Measurements from ENCODE around the gene PDGFA. TPM values are rescaled to one million over a fixed set of nuclear protein-coding genes. Genes with fewer than 3 reads are reported as not detected.

PDGFA gene
- total and polyA plus RNA-seq, 11 donors = 11.8 to 50.9 (median 20.3) TPM

DNA sequence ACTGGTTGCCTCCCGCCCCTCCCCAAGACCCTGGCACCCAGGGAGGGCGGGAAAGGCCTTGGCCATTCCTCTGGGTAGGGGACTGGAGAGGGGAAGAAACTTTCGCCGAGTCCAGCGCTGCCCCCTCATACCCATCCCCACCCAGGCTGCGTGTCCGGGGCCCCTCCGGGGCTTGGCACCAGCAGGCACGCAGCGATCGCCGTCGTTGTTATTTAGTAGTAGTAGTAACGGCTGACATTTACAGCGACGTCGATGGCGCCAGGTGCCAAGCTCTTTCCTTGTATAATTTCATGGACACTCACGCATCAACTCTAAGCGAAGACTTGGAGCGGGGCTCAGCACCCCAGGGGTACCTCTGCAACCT, 3.3 kb upstream of the PDGFA start:
- ATAC-seq (no peak), DNase-seq (no peak)
- TF ChIP-seq POLR2A (IDR thresholded peaks at IDR 0.05) = no peak
- TF ChIP-seq, protein P1, sequence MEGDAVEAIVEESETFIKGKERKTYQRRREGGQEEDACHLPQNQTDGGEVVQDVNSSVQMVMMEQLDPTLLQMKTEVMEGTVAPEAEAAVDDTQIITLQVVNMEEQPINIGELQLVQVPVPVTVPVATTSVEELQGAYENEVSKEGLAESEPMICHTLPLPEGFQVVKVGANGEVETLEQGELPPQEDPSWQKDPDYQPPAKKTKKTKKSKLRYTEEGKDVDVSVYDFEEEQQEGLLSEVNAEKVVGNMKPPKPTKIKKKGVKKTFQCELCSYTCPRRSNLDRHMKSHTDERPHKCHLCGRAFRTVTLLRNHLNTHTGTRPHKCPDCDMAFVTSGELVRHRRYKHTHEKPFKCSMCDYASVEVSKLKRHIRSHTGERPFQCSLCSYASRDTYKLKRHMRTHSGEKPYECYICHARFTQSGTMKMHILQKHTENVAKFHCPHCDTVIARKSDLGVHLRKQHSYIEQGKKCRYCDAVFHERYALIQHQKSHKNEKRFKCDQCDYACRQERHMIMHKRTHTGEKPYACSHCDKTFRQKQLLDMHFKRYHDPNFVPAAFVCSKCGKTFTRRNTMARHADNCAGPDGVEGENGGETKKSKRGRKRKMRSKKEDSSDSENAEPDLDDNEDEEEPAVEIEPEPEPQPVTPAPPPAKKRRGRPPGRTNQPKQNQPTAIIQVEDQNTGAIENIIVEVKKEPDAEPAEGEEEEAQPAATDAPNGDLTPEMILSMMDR (IDR thresholded peaks at IDR 0.05) = no peak
- peaks cover 0 to 63% (median 27%) of the 10 kb centered on the region in 12 donors for H3K4me1 ChIP-seq
- intact Hi-C loops (cut with DNase I) = loop anchor here in 8 of 10 donors (5.0 to 10.0 kb wide), 9 partner anchors 69 to 354 kb away; partner anchors contain the start of genes DNAAF5 (in 1 of the 8), GET4 (in 1 of the 8) and PRKAR1B (in 1 of the 8)
- H3K27ac ChIP-seq = peak overlapping the region; percentile 71 to 97 (median 92)
- H3K9me3 ChIP-seq = peaks cover 0 to 6% (median 0%) of the 10 kb centered on the region in 12 donors
- H3K4me3 ChIP-seq = peak overlapping the region; percentile 48 to 81 (median 63)
- H3K27me3 ChIP-seq = peaks cover 0 to 46% (median 0%) of the 10 kb centered on the region in 9 donors
- no peaks in the 10 kb centered on the region for H3K36me3 ChIP-seq
- WGBS, 4 donors = 15 to 32% (median 29%) methylated on average over 10 to 21 of the region's 21 CpGs

DNA sequence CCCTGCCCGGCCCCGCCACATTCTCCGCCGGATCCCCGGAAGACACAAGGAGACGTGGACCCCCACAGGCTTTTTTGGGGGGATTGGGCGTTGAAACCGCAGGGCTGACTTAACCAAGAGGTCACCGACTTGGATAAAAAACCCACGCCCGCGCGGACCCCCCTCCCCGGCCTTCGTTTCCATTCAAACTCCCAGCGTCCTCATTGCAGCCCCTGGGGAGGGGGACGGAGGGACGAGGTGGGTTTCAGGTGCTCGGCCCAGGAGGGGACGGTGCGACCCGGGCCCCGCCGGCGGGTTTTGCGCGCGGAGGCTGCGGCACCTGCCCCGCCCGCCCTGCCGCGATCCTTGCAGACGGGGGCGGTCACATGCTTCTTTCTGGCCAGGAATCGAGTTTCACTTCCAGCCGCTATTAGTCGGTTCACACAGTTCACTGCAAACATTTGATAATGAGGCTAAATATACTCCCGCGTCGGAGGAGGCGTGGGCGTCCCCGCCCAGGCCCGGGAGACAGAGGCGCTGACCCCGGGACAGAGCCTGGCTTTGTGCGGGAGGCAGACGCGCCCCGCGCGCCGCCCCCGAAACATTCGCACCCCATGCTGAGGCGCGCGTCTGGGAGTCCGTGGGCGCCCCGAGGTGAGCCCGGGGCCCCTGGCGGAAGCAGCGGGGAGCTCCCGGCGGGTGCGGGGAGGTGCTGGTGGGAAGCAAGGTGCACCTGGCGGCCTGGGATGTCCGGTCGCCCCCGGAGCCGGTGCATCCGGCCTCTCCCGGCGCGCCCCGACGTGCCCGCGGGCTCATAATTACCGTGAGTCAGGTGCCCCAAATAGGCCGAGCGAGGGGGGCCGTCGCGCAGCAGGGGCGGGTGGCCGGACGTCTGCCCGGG, 2.7 kb upstream of the PDGFA start:
- H3K36me3 ChIP-seq = no peaks in the 10 kb centered on the region
- peaks cover 0 to 5% (median 0%) of the 10 kb centered on the region in 12 donors for H3K9me3 ChIP-seq
- intact Hi-C loops (cut with DNase I) = loop anchor here in 8 of 10 donors (5.0 to 10.0 kb wide), 9 partner anchors 70 to 355 kb away; partner anchors contain the start of genes DNAAF5 (in 1 of the 8), GET4 (in 1 of the 8) and PRKAR1B (in 1 of the 8)
- WGBS, 4 donors = 1 to 3% (median 1%) methylated on average over 45 to 91 of the region's 91 CpGs
- H3K27ac ChIP-seq = peak overlapping the region; percentile 71 to 97 (median 92)
- DNase-seq (peak in 4 of 5 donors; percentile 79 to 83 (median 81)), ATAC-seq (peak; percentile 52 to 67 (median 59))
- H3K4me3 ChIP-seq = peak overlapping the region; percentile 48 to 81 (median 63)
- H3K27me3 ChIP-seq = peaks cover 0 to 52% (median 0%) of the 10 kb centered on the region in 9 donors
- TF ChIP-seq, protein P1 (IDR thresholded peaks at IDR 0.05) = no peak
- peak; percentile 43 to 90 for TF ChIP-seq POLR2A (IDR thresholded peaks at IDR 0.05)
- peaks cover 0 to 68% (median 27%) of the 10 kb centered on the region in 12 donors for H3K4me1 ChIP-seq

DNA sequence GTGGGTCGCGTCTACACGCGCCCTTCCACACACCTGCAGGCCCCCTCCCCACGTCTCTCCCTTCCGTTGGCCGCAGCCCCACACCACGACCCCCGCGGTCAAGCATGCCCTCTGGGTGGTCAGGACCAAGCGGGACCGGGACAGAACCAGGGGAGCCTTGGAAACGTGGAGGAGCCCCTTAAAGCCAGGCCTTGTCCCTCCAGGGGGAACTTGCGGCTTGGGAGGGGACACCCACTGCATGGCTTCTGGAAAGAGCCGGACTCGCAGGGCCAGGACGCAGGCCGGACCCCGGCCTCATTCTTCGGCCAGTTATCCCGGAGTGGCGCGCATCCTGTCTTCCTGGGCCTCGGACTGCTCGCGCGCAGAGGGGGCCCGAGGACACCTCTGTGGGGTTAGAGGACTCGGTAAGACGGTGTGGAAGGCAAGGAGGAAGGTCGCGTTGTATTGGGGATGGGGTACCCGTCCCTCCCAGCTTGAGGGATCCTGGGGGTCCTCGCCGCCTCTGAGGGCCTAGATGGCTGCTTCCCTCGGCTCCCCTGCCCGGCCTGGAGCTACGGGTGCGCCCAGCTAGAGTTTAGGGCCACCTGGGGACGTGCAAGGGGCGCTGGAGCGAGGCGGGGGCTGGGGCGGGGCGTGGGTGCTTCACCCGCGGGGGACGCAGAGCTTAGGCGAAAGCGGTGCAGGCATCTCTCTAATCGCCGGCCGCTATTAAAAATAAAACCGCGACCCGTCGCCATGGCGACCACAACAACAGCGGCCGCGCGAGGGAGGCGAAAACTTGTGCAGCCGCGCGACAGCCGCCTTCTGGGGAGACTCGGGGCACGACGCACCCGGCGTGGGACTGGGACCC, 1.8 kb upstream of the PDGFA start:
- 14 to 38% (median 16%) methylated on average over 24 to 72 of the region's 72 CpGs for WGBS, 4 donors
- H3K27ac ChIP-seq = peak overlapping the region; percentile 39 to 97 (median 92)
- H3K36me3 ChIP-seq = no peaks in the 10 kb centered on the region
- H3K4me1 ChIP-seq = peaks cover 0 to 76% (median 29%) of the 10 kb centered on the region in 12 donors
- intact Hi-C loops (cut with DNase I) = loop anchor here in 8 of 10 donors (5.0 to 10.0 kb wide), 9 partner anchors 71 to 356 kb away; partner anchors contain the start of genes DNAAF5 (in 1 of the 8), GET4 (in 1 of the 8) and PRKAR1B (in 1 of the 8)
- H3K27me3 ChIP-seq = peaks cover 0 to 59% (median 0%) of the 10 kb centered on the region in 9 donors
- TF ChIP-seq, protein P1 (IDR thresholded peaks at IDR 0.05) = peak in 2 of 12 donors; percentile 16 to 25
- no peak for TF ChIP-seq POLR2A (IDR thresholded peaks at IDR 0.05)
- no peaks in the 10 kb centered on the region for H3K9me3 ChIP-seq
- ATAC-seq (peak; percentile 2 to 49 (median 28)), DNase-seq (peak; percentile 82 to 92 (median 84))
- peak overlapping the region; percentile 48 to 92 (median 63) for H3K4me3 ChIP-seq
